Esophagus muscularis mucosa (tissue), 4 donors: ENCODE data around the gene OR7G1. TPM values are rescaled to one million over a fixed set of nuclear protein-coding genes. Genes with fewer than 3 reads are reported as not detected.

Experiments used
- DNase-seq: peaks from one replicate; pipeline ENCODE4 v3.0.0-alpha.2; 2017; ENCODE audit errors: extremely low spot score
- H3K27ac ChIP-seq, 4 donors: fragments of 200-600 bp; sonication (generic); replicated peaks in 1 of 4; 1 replicate in 3 of 4; 2 replicates in 1 of 4; pipeline ENCODE4 v1.5.1; 2016 to 2019; ENCODE audit warnings: mild to moderate bottlenecking in 1 of 4
- H3K27me3 ChIP-seq, 4 donors: fragments of 200-600 bp; sonication (generic); one replicate each; pipeline versions ENCODE4 v1.5.1 to v1.6.0; 2016 to 2019
- H3K36me3 ChIP-seq, 4 donors: fragments of 200-600 bp; sonication (generic); one replicate each; pipeline ENCODE4 v1.5.1; 2016 to 2019
- H3K4me1 ChIP-seq, 4 donors: fragments of 200-600 bp; sonication (generic); one replicate each; pipeline ENCODE4 v1.5.1; 2016 to 2019
- H3K4me3 ChIP-seq, 4 donors: fragments of 200-600 bp; sonication (generic); 1 replicate in 2 of 4; 2 replicates in 2 of 4; pipeline ENCODE4 v1.5.1; 2016 to 2019; ENCODE audit warnings: mild to moderate bottlenecking in 4 of 4, moderate library complexity in 1 of 4
- H3K9me3 ChIP-seq, 4 donors: fragments of 200-600 bp; sonication (generic); 1 replicate in 3 of 4; 2 replicates in 1 of 4; pipeline ENCODE4 v1.5.1; 2016 to 2019
- CTCF ChIP-seq, 3 experiments: fragments of 200-600 bp in 2 of 3; fragments of 450-650 bp in 1 of 3; sonication (generic) in 2 of 3; IDR thresholded peaks; one replicate each; pipeline ENCODE4 v1.5.1; 2017 to 2019; ENCODE audit warnings: antibody characterized with exemption in 3 of 3, mild to moderate bottlenecking in 2 of 3, moderate library complexity in 1 of 3
- EP300 ChIP-seq: sonication (generic); formaldehyde crosslinking; IDR thresholded peaks from one replicate; pipeline ENCODE4 v1.6.1; 2017; ENCODE audit warnings: antibody characterized with exemption
- POLR2A ChIP-seq: fragments of 450-650 bp; IDR thresholded peaks from one replicate; pipeline ENCODE4 v1.6.1; 2017; ENCODE audit warnings: antibody characterized with exemption, moderate library complexity, mild to moderate bottlenecking, low read depth
- POLR2AphosphoS5 ChIP-seq, 2 donors: sonication (generic); formaldehyde crosslinking; IDR thresholded peaks; one replicate each; pipeline ENCODE4 v1.6.1; 2017; ENCODE audit warnings: antibody characterized with exemption in 2 of 2
- WGBS: methylation state at CpG from one replicate; pipeline ENCODE4 v1.1.5; 2018; 5-methylcytosine and 5-hydroxymethylcytosine counted together
- intact Hi-C: fragments of 100-400 bp; cut with DNase I; formaldehyde crosslinking; loops from one replicate; pipeline ENCODE4 v1.15.1; 2023
- total RNA-seq, 4 donors: library from RNA; depleted of rRNA; stranded (reverse); fragments of >200 nt; gene quantifications; one replicate each; pipeline versions ENCODE4 v1.1.0 to v1.2.1, GENCODE V29; 2016

OR7G1 gene
- total RNA-seq, 4 donors from 2014 or later = not detected

GRCh38 chr19:9132422-9132821, 16.9 kb upstream of the OR7G1 start:
- intact Hi-C loops = no loop called here
- Histone ChIP-seq H3K9me3 (no peaks in the 10 kb centered on the region), H3K27ac (no peak overlapping the region), H3K4me1 (peaks cover 0 to 12% (median 6%) of the 10 kb centered on the region in 4 donors), H3K27me3 (peaks cover 0 to 24% (median 0%) of the 10 kb centered on the region in 4 donors), H3K36me3 (no peaks in the 10 kb centered on the region), H3K4me3 (no peak overlapping the region)
- DNase-seq = no peak
- 55% methylated on average over 5 of the region's 5 CpGs for WGBS
- TF ChIP-seq CTCF (IDR thresholded peaks at IDR 0.05) (no peak), EP300 (no peak), POLR2AphosphoS5 (IDR thresholded peaks at IDR 0.05) (no peak), POLR2A (no peak)

DNA sequence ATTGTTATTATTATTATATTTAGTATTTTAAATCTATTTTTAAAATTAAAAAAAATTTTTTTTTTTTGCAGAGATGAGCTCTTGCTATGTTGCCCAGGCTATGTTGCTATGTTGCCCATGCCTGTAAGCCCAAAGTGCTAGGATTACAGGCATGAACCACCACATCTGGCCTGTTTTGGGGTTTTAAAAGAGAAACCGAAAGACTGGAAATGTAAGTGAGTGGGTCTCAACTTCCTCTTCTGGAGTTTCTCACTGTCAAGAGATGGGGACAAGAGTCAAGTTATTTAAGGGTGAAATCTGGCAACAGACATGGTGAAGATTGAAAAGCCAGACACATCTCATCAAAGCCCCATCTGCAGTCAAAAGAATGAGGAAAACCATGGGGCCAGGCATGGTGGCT, 15.4 kb upstream of the OR7G1 start:
- 43% methylated on average over 1 of the region's 1 CpG for WGBS
- H3K4me3 ChIP-seq = no peak overlapping the region
- intact Hi-C loops = no loop called here
- H3K4me1 ChIP-seq = no peaks in the 10 kb centered on the region
- TF ChIP-seq EP300 (no peak), CTCF (IDR thresholded peaks at IDR 0.05) (no peak), POLR2A (no peak), POLR2AphosphoS5 (IDR thresholded peaks at IDR 0.05) (no peak)
- peaks cover 0 to 34% (median 0%) of the 10 kb centered on the region in 4 donors for H3K27me3 ChIP-seq
- no peak overlapping the region for H3K27ac ChIP-seq
- DNase-seq = no peak
- no peaks in the 10 kb centered on the region for H3K36me3 ChIP-seq
- no peaks in the 10 kb centered on the region for H3K9me3 ChIP-seq

- Histone ChIP-seq H3K27me3 (peaks cover 0 to 34% (median 0%) of the 10 kb centered on the region in 4 donors), H3K4me3 (no peak overlapping the region), H3K9me3 (no peaks in the 10 kb centered on the region), H3K4me1 (no peaks in the 10 kb centered on the region), H3K27ac (no peak overlapping the region), H3K36me3 (no peaks in the 10 kb centered on the region)
- intact Hi-C loops = no loop called here
- DNase-seq = no peak
- no peak for TF ChIP-seq CTCF (IDR thresholded peaks at IDR 0.05)
- no peak for TF ChIP-seq POLR2AphosphoS5 (IDR thresholded peaks at IDR 0.05)
- TF ChIP-seq EP300 = no peak
- no peak for TF ChIP-seq POLR2A
- WGBS = 76% methylated on average over 3 of the region's 3 CpGs
These were observed 12.6 kb upstream of the OR7G1 start for GRCh38 chr19:9128171-9128570.

DNA sequence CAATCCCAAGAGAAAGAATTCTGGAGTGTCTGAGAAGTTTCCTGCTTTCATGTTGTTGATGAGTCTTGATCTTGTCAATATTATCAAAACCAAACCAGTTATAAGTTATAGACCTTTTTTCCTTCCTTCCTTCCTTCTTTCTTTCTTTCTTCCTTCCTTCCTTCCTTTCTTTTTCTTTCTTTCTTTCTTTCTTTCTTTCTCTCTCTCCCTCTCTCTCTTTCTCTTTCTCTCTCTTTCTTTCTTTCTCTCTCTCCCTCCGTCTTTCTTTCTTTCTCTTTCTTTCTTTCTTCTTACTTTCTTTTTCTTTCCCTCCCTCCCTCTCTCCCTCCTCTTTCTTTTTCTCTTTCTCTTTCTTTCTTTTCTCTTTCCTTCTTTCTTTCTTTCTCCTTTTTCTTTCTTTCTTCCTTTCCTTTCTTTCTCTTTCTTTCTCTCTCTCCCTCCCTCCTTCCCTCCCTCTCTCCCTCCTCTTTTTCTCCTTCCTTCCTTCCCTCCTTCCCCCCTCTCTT, 11.4 kb upstream of the OR7G1 start, which contains the start of gene OR7G3:
Gene OR7G3 (minus strand): TSS at position 51 of the 506 bp plus-strand sequence. CDS start 0 bp downstream, at position 51.
- H3K27ac ChIP-seq = no peak within 1 kb of the TSS
- intact Hi-C loops = no loop called here
- no peaks in the 10 kb centered on the region for H3K9me3 ChIP-seq
- H3K4me3 ChIP-seq = no peak within 1 kb of the TSS
- peaks cover 0 to 39% (median 0%) of the 10 kb centered on the region in 4 donors for H3K27me3 ChIP-seq
- no peak for TF ChIP-seq POLR2A
- TF ChIP-seq CTCF (IDR thresholded peaks at IDR 0.05) = no peak
- no peak for TF ChIP-seq POLR2AphosphoS5 (IDR thresholded peaks at IDR 0.05)
- no peak for TF ChIP-seq EP300
- H3K4me1 ChIP-seq = no peaks in the 10 kb centered on the region
- DNase-seq = no peak
- WGBS = no CpG with 5 or more reads among the region's 1 CpG
- H3K36me3 ChIP-seq = no peaks in the 10 kb centered on the region

DNA sequence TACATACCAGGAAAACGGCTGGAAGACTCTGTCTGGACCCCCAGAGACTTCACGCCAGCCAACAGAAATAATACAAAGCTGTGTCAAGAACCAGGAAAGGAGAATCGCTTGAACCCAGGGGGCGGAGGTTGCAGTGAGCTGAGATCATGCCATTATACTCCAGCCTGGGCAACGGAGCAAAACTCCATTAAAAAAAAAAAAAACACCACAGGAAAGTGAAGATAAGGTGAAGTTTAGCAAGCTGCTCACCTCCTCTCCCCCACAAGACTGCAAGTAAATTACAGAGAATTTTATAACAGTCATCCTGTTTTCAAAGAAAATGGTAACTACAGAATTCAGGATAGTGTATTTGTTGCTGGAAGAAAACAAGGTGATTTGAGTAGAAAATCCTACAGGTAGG, 984 bp upstream of the OR7G1 start:
- Histone ChIP-seq H3K4me1 (no peaks in the 10 kb centered on the region), H3K36me3 (no peaks in the 10 kb centered on the region), H3K4me3 (no peak overlapping the region), H3K9me3 (peaks cover 0 to 3% (median 0%) of the 10 kb centered on the region in 4 donors), H3K27ac (no peak overlapping the region), H3K27me3 (peaks cover 0 to 43% (median 0%) of the 10 kb centered on the region in 4 donors)
- intact Hi-C loops = no loop called here
- DNase-seq = no peak
- 58% methylated on average over 5 of the region's 5 CpGs for WGBS
- no peak for TF ChIP-seq POLR2A
- no peak for TF ChIP-seq EP300
- no peak for TF ChIP-seq CTCF (IDR thresholded peaks at IDR 0.05)
- no peak for TF ChIP-seq POLR2AphosphoS5 (IDR thresholded peaks at IDR 0.05)
